ENCODE measurements around the gene EXOC3. TPM values are rescaled to one million over a fixed set of nuclear protein-coding genes. Genes with fewer than 3 reads are reported as not detected.
"Not testable (repeated sequence)": the region's sequence is repeated elsewhere in the genome, so short reads cannot be mapped to it uniquely, and the experiment has no call there.

The EXOC3 gene
- 10 to 100 TPM; 41.6 to 44.4 TPM for total RNA-seq

DNA sequence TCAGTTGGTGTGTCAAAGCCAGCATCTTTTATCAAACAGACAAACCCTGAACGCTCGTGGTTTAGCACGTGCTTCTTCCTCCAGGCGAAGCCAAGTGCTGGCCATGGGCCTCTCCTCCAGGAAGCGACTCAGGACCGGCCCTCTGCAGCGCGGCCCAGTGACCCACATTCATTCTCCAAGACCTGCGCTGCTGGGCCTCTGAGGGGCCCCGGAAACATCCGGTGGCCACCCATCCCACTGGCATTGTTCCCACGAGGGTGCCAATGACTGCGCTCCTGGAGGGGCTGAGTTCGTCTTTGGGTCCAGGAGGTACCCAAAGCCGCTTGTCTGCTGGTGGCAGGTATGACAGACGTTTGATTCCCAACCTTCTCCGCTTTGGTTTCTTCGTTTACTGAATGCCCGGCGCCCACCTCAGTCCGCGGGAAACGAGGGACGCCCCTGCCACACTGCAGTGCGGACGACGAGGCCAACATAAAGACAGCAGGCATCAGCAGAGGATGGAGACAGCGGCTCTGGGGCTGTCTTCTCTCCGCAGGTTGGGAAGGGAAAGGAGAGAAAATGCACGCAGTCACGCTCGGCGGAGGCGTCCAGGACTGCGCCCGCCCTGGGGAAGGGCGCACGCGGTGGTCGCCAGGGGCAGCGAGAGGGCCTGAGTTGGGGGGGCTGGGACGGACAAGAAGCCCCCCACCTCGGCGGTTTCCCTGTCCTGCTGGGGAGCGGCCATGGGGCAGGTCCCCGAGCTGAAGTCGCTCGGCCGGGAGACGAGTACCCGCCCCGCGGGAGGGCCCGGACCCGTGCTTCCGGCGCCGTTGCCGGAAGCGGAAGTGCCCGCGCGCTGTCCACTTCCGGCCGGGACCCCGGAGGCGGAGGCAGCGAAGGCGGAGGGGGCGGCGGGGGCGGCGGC lies at the start of gene EXOC3:
Gene EXOC3, plus strand, starts transcription at position 842 of the 904 bp plus-strand sequence. CDS start 3,030 bp downstream, outside the sequence.
- ChIA-PET CTCF (interaction anchor here (0.6 to 1.0 kb wide), 2 partner anchors 11 to 125 kb away, joined by 3 read pairs; no protein-coding TSS in a partner anchor), POLR2A (no interaction called here)

DNA sequence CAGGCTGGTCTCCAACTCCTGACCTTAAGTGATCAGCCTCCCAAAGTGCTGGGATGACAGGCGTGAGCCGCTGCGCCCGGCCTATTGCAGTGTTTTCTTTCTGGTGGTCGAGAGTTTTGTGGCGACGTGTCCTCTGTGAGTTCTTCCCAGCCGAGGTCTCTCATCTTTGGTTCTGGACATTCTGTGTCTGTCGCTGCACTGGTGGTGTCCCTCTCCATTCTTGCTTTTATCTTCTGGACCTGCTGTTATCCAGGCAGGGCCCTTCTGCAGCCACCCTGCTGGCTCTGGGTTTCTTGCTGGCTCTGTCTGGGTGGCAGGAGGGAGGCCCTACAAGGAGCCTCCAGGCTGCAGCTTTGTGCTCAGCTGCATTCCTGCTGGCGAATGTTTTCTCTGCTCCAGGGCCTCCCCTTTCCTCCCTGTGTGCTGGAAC lies 49.1 kb upstream of the EXOC3 start:
- POLR2A ChIA-PET: no interaction called here
- CTCF ChIA-PET: no interaction called here

DNA sequence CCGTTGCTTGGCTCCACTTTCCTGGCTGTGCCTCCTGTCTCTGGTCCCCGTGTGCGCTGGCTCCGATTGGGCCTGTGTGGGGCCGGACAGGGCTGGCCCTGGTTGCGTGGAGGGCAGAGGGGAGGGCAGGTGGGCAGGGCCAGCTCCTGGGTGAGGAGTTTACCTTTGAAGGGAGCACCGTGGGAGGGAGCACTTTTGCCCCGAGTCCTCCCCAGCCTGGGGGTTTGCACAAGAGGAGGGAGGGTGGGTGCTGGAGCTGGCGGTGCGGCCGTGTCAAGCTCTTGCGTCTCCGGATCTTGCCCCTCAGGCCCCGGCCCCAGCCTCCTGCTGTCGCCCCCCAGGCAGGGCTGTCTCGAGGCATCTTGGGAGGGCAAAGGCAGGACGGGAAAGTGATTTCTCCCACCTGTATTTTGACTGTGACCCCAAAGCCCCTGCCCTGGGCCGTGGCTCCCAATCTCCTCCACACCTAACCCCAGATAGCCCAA lies 48.3 kb upstream of the EXOC3 start:
- POLR2A ChIA-PET: no interaction called here
- CTCF ChIA-PET: no interaction called here

DNA sequence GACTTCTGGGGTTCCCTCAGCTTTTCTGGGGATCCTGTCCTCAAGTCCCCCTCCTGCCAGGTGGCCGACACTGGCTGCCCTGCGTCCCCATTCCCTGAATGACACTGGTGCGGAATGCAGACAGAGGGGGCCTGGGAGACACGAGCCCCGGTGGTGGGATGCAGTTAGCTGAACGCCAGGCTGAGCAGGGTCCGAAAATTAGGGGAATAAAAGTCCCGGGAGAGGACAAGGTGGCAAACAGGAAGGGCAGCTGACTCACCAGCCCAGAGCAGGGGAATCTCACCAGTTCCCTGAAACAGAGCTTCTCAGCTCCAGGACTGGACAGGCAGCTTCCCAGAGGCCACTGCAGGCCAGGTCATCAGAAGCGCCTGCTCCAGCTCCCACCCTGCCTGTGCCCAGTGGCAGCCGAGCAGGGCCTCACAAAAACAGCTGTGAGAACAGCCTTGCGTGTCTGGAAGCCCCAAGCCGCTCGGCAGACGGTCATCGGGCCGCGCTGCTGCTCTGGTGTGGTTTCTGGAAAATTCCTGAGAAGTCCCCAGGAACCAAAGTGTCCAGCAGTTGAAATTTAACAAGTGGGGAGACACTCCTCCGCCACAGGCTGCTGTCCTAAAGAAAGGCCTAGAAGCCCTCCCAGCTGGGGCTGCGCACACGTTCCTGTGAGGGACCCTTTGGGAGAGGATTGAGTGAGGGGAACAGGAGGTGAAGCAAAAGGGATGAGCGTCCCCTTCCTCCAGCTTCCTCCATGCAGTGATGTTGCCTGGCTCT lies 47.6 kb upstream of the EXOC3 start:
- ChIA-PET CTCF (no interaction called here), POLR2A (no interaction called here)

DNA sequence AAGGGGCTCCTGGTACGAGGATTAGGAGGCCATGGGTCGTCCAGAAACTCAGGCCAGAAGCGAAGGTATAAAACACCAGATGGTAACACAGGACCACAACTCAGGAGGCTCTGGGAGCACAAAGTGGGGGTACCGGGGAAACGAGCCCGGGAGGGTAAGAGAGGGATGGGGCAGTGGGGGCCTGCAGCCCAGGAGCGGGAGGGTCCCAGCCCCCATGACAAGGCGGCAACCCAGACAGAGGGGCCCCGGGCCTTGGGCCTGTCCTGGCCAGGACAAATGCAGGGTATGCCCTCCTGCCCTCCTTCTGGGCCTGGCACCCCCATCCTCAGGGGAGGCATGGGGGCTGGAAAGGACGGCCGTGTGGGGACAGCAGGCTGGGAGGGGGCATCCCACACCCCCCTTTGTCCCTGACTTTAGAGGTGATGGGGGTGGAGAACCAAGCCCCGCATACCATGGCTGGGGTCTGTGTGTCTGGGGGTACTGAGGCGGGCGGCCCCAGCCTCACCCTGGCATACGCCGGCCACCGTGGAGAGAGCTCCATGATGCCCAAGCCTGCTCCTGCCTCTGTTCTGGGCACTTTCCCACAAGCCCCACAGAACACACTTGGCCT lies 47.0 kb upstream of the EXOC3 start:
- CTCF ChIA-PET: no interaction called here
- POLR2A ChIA-PET: no interaction called here

DNA sequence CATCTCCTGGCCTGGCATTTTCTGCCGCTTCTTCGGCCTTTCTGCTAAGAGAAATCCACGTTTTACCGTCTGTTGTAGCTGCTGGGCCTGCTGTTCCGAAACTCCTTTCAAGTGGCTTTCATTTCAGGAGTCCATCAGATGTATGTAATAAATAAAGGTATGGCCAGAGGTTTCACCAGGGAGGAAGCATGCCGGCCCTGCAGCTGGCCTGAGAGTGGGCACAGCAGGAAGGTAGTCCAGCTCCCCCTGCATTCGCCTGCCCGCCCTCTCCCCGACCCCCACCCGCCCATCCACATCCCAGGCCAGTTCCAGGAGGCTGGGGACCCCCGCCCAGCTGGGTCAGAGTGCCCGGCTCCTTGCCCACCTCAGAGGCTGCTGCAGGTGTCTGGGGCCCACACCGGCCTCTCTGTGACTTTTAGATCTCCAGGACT lies 46.4 kb upstream of the EXOC3 start:
- ChIA-PET POLR2A (no interaction called here), CTCF (no interaction called here)

DNA sequence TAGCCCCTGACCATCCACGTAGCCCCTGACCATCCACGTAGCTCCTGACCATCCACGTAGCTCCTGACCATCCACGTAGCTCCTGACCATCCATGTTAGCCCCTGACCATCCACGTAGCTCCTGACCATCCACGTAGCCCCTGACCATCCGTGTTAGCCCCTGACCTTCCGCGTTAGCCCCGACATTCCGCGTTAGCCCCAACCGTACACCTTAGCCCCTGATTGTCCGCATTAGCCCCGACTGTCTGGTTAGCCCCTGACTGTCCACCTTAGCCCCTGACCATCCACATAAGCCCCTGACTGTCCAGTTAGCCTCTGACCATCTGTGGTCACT lies 44.9 kb upstream of the EXOC3 start:
- POLR2A ChIA-PET, CTCF ChIA-PET: not testable (repeated sequence)

DNA sequence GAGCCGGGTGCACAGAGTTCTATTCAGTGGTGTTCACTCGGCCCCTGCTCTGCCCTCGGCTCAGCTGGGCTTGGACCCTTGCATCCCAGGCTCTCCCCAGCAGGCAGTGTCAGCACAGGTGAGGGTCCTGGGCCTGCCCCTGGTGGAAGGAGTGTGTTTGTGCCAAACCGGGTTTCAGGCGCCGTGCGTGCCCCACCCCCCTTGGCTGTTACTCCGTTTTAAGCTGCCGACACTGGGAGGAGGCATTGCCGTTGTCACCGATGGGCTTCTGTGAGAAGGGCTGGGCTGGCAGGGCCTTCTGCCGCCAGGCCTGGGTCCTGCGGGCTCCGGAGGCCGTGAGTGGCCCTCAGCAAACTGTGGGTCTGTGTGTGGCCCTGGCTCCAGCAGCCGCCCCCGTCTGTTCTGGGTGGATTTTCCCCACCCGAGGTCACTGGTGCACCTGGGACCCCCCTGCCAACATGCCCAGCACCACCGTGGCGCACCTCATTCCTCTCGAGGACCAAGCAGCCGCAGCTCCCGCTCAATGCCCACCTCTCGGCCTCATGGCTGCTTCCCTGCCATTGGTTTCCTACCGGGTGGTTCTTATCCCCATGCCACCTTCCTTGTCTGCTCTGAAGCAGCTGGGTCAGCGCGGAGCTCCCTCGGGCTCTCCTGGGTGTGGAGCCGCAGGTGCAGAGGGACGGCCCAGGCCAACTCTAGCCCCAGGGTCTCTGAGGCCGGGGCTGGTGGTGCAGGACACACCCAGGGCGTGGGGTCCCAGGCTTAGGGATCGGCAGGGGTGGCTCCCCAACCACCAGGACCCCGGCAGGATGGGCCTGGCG lies 44.3 kb upstream of the EXOC3 start:
- ChIA-PET POLR2A (no interaction called here), CTCF (no interaction called here)

DNA sequence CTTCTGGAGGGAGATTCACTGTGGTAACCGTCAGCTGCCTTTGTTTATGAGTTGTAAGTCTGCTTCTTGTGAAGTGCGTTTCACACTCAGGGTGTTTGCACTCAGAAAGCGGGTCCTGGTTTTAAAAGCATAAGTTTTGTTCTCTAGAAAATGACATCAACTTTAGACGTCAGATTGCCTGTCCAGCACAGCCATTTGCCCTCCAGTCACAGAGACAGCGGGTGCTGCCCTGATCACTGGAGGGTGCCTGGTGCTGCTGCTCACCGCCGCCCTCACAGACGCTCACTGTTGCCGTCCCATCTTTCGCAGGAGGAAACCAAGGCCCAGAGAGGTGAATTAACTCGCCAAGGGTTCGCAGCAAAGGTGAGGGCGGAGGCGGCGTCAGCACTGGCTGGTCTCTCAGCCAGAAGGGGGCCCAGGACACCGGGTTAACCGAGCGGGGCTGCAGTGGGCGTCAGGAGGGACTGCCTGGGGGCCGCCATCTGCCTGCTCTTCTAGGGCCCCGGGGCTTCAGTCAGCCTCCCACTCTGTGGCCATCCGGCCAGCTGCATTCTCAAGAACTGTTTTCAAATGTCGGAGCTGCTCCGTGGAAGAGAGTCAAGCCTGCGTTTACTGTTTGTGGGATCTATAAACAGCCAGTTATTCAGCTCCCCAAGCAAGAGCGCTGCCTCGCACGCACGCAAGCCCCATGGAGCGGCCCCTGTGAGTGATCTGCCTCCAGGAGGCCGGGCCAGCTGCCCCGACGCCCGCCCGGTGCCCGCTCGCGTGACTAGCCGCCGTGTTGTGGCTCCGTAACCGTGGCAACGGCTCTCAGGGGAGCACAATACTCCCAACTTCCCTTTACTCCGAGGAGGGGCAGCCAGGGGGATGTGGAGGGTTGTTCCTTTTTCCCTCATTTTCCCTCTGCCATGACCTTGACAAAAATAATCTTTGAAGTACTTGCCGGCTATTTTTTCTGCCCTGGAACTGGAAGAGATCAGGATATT lies 43.4 kb upstream of the EXOC3 start:
- POLR2A ChIA-PET: no interaction called here
- CTCF ChIA-PET: no interaction called here

DNA sequence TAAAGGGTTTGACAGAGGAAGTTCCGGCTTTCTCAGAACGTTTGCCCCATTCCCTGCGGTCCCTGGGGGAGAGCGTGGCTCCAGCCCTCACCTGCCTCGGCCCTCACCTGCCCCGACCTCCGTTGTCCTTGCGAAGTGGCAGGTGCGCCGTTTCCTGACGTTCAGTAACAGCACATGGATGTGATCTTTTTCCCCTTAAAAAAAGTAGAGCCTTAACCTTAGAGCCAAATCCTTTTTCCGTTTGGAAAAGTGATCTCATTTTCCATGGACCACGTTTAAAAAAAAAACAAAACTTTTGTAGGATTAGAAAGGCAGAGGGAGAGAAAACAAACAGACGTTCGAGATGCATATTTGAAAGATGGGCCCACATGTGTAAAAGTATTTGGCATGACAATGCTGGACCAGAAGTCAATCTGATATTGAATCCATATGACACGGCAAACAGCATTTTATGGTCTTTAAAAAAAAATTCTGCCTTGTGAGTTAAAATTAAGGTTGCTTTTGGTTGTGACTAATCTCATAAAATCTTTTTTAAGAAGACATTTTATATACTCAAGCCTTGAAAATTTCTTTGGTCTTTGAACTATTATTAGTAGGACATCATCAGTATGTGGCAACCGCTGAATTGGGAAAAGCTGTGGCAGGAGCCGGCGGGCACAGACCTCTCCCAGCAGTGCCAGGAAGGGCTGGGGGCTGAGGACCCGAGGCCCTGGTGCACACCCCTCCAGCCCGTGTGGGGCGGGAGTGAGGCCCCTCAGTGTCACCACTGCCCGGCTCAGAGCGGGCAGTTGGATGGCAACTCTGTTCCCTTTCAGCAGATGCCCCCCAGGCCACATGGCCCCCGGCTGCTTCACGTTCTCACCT lies 42.5 kb upstream of the EXOC3 start:
- POLR2A ChIA-PET: no interaction called here
- CTCF ChIA-PET: no interaction called here

DNA sequence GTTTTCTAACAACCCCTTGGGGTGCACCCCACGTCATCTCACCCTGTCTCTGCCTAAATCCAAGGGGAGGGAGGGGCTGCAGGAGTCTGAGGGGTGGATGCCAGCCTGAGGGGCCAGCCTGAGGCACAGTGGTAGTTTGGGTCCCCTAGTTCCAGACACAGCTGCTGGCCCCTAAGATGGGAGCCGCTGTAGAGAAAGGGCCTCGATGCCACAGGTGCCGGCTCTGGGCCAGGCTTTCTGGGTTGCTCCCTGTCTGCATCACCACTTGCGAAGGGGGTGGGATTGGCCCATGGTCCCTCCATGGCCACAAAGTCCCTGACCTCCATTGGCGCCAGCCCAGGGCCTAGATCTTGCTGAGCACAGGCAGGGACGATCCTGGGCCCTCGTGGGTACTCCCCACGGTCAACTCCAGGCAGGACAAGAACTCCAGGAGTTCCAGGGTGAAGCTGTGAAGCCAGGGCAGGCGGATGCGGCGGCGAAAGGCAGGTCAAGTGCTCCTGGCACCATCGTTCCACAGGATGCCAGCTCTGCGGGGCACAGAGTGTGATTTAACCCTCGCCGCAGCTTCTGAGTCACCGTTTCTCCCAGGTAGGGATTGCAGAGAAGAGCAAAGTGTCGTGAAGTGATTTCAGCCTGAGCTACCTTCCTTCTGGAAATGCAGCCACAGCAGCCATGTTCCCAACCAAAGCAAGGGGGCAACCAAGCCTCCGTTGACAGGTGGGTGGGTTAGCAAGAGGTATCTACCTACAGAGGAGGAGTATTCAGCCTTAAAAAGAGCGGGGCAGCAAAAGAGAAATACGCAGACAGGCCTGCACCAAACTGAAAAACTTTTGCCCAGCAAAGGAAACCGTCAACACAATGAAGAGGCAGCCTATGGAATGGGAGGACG lies 41.6 kb upstream of the EXOC3 start:
- ChIA-PET CTCF (interaction anchor here (1.1 kb wide), 1 partner anchor 8 kb away, joined by 3 read pairs; no protein-coding TSS in a partner anchor), POLR2A (no interaction called here)

DNA sequence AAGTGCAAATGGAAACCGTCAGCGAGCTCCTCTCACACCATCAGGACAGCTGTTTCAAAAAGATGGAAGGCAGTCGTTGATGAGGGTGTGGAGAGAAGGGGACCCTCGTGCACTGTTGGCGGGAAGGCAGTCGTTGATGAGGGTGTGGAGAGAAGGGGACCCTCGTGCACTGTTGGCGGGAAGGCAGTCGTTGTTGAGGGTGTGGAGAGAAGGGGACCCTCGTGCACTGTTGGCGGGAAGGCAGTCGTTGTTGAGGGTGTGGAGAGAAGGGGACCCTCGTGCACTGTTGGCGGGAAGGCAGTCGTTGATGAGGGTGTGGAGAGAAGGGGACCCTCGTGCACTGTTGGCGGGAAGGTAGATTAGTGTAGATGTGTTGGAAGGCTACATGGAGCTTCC lies 40.8 kb upstream of the EXOC3 start:
- POLR2A ChIA-PET: not testable (repeated sequence)
- CTCF ChIA-PET: interaction anchor here (1.1 kb wide), 1 partner anchor 9 kb away, joined by 3 read pairs; no protein-coding TSS in a partner anchor

DNA sequence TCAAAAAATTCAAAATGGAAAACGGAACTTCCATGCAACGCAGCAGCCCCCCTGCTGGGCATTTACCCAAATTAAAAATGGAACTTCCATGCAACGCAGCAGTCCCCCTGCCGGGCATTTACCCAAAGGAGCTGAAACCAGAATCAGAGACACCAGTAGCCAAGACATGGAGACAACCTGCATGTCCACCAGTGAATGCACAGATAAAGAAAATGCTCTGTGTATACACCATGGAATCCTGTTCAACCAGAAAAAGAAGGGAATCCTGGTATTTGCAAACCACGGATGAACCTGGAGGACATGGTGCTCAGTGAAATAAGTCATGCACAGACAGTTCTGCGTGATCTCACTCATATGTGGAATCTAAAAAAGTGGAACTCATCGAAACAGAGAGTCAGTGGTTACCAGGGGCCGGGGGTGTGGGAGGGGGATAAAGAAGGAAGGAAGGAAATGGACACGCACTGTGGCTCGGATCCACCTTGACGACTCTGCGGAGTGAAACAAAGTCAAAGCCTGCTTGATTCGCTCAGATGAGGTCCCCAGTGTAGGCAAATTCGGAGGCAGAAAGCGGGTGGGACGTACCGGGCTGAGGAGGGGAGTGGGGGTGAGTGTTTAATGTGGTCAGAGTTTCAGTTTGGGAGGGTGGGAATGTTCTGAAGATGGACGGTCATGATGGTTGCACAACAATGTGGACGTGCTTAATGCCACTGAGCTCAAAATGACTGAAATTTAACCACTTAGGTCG lies 40.2 kb upstream of the EXOC3 start:
- ChIA-PET POLR2A (no interaction called here), CTCF (no interaction called here)

DNA sequence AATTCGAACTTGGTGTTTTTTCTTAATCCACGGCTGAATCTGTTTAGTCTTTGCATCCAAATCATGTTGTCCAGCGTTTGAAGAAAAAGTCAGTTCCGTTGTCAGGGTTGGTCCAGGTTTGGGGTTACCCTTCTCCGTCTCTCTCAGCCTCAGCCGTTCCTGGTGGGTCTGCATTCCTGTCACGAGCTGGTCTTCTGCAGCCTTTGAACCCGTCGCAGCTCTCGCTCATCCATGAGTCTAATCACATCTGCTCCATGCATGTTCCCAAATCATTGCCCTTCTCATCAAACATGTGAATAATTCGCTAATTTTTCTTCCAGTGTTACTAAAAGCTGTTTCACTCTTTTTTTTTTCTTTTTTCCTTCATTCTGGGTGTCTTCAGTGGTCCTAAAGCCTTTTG lies 39.0 kb upstream of the EXOC3 start:
- POLR2A ChIA-PET: no interaction called here
- CTCF ChIA-PET: no interaction called here

DNA sequence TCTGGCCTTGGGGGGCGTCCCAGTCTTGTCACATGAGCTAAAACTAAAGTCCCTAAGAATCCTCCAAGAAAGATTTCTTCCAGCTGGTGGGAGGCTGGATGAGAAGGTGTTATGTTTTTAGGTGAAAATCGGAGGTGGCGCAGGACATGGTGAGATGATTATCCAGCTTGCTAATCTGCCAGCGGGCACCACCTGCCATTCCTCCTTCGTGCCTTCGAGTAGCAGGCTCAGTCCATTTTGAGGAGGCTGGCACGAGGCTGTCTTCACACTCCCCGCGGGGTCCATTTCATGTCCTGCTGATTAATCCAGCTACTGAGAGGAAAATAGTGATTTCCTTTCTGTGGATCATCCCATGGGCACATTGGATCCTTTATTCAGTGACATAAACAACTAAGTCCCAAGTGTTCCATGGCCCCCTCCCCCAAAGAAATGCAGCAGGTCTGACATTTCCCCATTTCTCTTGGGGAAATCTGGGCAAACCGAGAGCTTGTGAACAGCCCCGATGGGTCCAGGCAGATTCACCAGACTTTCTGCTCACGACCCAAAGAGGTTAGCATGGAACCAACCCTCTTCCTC lies 38.2 kb upstream of the EXOC3 start:
- POLR2A ChIA-PET: no interaction called here

DNA sequence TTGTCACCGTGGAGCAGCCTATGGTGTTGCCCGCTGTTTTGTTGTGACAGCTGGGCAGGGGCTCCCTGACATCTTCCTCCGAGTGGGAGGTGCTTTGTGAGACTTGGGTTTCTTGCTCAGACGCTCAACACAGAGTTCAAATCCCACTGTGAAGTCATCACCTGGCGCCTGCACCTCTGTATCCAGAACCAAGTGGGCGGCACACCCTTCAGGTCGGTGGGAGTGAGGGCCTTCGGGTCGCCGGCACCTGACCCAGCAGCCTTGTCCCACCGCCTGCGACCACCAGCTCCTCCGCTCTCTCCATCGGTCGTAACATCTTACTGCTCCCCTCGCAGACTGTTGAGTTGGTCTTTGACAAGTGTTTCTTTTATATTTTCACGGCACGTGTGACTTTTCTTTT lies 37.6 kb upstream of the EXOC3 start:
- ChIA-PET CTCF (no interaction called here), POLR2A (no interaction called here)

More for the DNA sequence above, 38.2 kb upstream of the EXOC3 start:
- CTCF ChIA-PET: no interaction called here
